Thoracic aorta (tissue), 2 donors: ENCODE data around the gene RAB11FIP5. TPM values are rescaled to one million over a fixed set of nuclear protein-coding genes. Genes with fewer than 3 reads are reported as not detected.

Source experiments
- ATAC-seq: fragments of 150-250 bp; one replicate; pipeline ENCODE4 v1.8.0; 2017; ENCODE audit warnings: low read depth; ENCODE audit not compliant: insufficient number of reproducible peaks, low FRiP score
- DNase-seq: peaks from one replicate; pipeline ENCODE4 v3.0.0-alpha.2; 2020; ENCODE audit warnings: low spot score
- H3K27ac ChIP-seq, 2 donors: fragments of 200-600 bp; sonication (generic); 1 replicate in 1 of 2; 2 replicates in 1 of 2; pipeline ENCODE4 v1.5.1; 2016; ENCODE audit warnings: mild to moderate bottlenecking in 2 of 2, moderate library complexity in 2 of 2
- H3K27me3 ChIP-seq: fragments of 200-600 bp; sonication (generic); replicated peaks from 2 replicates; pipeline ENCODE4 v1.6.0; 2016; ENCODE audit warnings: mild to moderate bottlenecking; ENCODE audit not compliant: insufficient read depth
- H3K36me3 ChIP-seq: fragments of 200-600 bp; sonication (generic); one replicate; pipeline ENCODE4 v1.5.1; 2016
- H3K4me1 ChIP-seq, 2 donors: fragments of 200-600 bp; sonication (generic); 1 replicate in 1 of 2; 2 replicates in 1 of 2; pipeline versions ENCODE4 v1.5.1 to v1.6.0; 2016; ENCODE audit warnings: low read depth in 2 of 2, mild to moderate bottlenecking in 1 of 2; ENCODE audit not compliant: control insufficient read depth in 1 of 2
- H3K4me3 ChIP-seq: fragments of 200-600 bp; sonication (generic); 2 replicates; pipeline ENCODE4 v1.5.1; 2016; ENCODE audit warnings: mild to moderate bottlenecking
- H3K9me3 ChIP-seq: fragments of 200-600 bp; sonication (generic); 2 replicates; pipeline ENCODE4 v1.5.1; 2016
- CTCF ChIP-seq: fragments of 200-600 bp; sonication (generic); IDR thresholded peaks from one replicate; pipeline ENCODE4 v1.5.1; 2019; ENCODE audit warnings: antibody characterized with exemption
- total RNA-seq, 2 donors: library from RNA; depleted of rRNA; stranded (reverse); fragments of >200 nt; gene quantifications; one replicate each; pipeline versions ENCODE4 v1.1.0 to v1.2.3, GENCODE V29; 2016

The RAB11FIP5 gene
- total RNA-seq, 2 donors from 2014 or later = 62.4 to 78.8 TPM

- DNase-seq (no peak), ATAC-seq (no peak)
- Histone ChIP-seq H3K27me3 (no peaks in the 10 kb centered on the region), H3K4me1 (peaks cover 0 to 35% of the 10 kb centered on the region in 2 donors), H3K36me3 (peaks cover 25% of the 10 kb centered on the region), H3K4me3 (no peak overlapping the region), H3K27ac (no peak overlapping the region), H3K9me3 (no peaks in the 10 kb centered on the region)
- no peak for TF ChIP-seq CTCF
These were observed 32.2 kb downstream of the RAB11FIP5 start for GRCh38 chr2:73080321-73081131.

GRCh38 chr2:73079636-73080035 is 33.1 kb downstream of the RAB11FIP5 start:
- Histone ChIP-seq H3K9me3 (no peaks in the 10 kb centered on the region), H3K4me3 (no peak overlapping the region), H3K27ac (no peak overlapping the region), H3K27me3 (no peaks in the 10 kb centered on the region), H3K4me1 (peaks cover 0 to 26% of the 10 kb centered on the region in 2 donors), H3K36me3 (peaks cover 25% of the 10 kb centered on the region)
- TF ChIP-seq CTCF = no peak
- DNase-seq = no peak
- ATAC-seq = no peak

- ATAC-seq (no peak), DNase-seq (no peak)
- Histone ChIP-seq H3K27ac (no peak overlapping the region), H3K4me1 (peaks cover 0 to 17% of the 10 kb centered on the region in 2 donors), H3K27me3 (no peaks in the 10 kb centered on the region), H3K9me3 (no peaks in the 10 kb centered on the region), H3K36me3 (peaks cover 24% of the 10 kb centered on the region), H3K4me3 (no peak overlapping the region)
- no peak for TF ChIP-seq CTCF
These were observed 34.0 kb downstream of the RAB11FIP5 start for GRCh38 chr2:73078457-73079411.

- DNase-seq (no peak), ATAC-seq (no peak)
- Histone ChIP-seq H3K4me1 (peaks cover 0 to 13% of the 10 kb centered on the region in 2 donors), H3K27ac (no peak overlapping the region), H3K36me3 (peaks cover 22% of the 10 kb centered on the region), H3K4me3 (no peak overlapping the region), H3K27me3 (no peaks in the 10 kb centered on the region), H3K9me3 (no peaks in the 10 kb centered on the region)
- TF ChIP-seq CTCF = no peak
These were observed 35.3 kb downstream of the RAB11FIP5 start for GRCh38 chr2:73077424-73077795.
